GM12873 (cell line): ENCODE results near the gene LYPD6.

Source experiments
- TF ChIP-seq, protein P1 (sequence below): IDR thresholded peaks from 2 replicates; pipeline ENCODE4 v1.5.1; 2012; ENCODE audit warnings: low read depth, mild to moderate bottlenecking, moderate library complexity, low read length, control low read depth; ENCODE audit not compliant: insufficient read depth; ENCODE audit errors: missing control alignments

Gene LYPD6

DNA sequence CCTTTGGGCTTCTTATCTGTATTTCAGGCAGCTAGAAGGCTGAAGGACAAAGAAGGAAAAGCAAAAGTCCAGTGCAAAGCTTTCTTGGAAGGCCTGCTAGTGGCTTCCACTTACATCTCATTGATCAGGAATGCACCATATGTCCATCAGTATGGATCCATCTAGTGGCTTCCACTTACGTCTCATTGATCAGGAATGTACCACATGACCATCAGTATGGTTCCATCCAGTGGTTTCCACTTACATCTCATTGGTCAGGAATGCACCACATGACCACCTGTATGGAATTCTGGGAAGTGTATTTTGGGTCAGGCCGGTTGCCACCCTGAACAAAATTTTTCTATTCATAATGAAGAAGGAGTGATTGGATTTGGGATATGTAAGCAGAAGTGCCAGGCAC, 70.6 kb downstream of the LYPD6 start:
- TF ChIP-seq, protein P1, sequence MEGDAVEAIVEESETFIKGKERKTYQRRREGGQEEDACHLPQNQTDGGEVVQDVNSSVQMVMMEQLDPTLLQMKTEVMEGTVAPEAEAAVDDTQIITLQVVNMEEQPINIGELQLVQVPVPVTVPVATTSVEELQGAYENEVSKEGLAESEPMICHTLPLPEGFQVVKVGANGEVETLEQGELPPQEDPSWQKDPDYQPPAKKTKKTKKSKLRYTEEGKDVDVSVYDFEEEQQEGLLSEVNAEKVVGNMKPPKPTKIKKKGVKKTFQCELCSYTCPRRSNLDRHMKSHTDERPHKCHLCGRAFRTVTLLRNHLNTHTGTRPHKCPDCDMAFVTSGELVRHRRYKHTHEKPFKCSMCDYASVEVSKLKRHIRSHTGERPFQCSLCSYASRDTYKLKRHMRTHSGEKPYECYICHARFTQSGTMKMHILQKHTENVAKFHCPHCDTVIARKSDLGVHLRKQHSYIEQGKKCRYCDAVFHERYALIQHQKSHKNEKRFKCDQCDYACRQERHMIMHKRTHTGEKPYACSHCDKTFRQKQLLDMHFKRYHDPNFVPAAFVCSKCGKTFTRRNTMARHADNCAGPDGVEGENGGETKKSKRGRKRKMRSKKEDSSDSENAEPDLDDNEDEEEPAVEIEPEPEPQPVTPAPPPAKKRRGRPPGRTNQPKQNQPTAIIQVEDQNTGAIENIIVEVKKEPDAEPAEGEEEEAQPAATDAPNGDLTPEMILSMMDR, result no peak

DNA sequence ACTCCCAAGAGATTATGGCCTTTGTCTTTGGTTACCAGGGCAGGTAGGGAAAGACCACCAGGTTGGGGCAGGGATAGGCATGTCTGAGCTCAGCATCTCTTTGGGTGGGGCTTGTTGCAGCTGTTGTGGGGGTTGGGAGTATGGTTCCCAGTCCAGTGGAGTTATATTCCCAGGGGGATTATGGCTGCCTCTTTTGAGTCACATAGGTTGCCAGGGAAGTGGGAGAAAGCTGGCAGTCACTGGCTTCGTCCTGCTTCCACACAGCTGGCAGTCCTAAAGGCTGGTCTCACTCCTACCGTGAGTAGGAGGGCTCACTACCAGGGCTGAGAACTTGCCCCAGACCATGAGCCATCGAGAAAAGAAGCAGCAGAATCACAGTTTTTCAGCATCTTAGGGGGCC, 79.1 kb downstream of the LYPD6 start:
- TF ChIP-seq, protein P1, result no peak

GRCh38 chr2:149410701-149411484, 80.5 kb downstream of the LYPD6 start:
- TF ChIP-seq, protein P1, result no peak

DNA sequence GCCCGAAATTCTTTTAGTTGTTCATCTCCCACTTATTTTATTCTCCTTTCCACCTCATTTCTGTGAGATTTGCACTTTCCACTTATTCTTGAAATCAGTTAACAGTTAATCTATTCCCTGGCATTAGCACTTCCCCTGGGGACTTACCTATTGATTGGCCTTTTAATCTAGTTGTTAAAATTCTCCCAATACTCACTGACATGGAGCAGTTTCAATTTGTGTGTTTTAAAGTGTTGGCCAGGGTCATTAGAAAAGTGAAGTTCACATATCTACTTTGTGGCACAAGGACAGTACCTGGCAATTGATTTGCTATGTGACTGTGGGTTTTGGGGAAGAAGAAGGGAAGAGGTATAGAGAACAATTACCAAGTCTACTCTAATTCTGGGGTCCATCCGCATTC, 83.1 kb downstream of the LYPD6 start:
- TF ChIP-seq, protein P1, result no peak

DNA sequence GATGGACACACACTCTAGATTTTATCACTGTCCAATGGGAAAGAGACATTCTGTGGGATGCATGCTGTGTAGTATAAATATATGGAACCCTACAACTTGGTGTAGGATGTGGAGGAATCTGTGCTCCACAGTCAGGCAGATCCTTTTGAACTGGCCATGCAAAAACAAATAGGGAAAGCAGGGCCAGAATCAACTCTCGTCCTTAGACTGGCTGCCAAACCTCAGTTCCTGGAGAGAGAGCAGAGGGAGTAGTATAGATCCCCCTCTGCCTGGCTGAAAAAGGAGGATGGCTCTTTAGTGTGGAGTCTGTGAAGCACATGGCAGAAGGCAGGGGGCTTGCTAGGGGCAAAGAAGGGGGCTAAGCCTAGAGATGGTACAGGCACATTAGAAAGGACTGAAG, 84.7 kb downstream of the LYPD6 start:
- TF ChIP-seq, protein P1, result no peak

GRCh38 chr2:149418065-149418464, 87.7 kb downstream of the LYPD6 start:
- TF ChIP-seq, protein P1, result no peak

- TF ChIP-seq, protein P1, result no peak
Measured at GRCh38 chr2:149420053-149420963, 89.9 kb downstream of the LYPD6 start.
